Stimulated activated CD4-positive, alpha-beta T cell treated with anti-CD3 and anti-CD28 coated beads, Interleukin-12 subunit alpha, Interleukin-12 subunit beta, amount 100 ng/mL, for 4 hours (primary cell): ENCODE data around the gene SLC15A1.
A peak's percentile ranks its signal among the peaks of the same experiment; 100 is the strongest.

Source experiments
- DNase-seq: peaks from one replicate; pipeline ENCODE4 v3.0.0-alpha.2; 2020

The SLC15A1 gene

GRCh38 chr13:98690348-98691022, 62.0 kb downstream of the SLC15A1 start:
- no peak for DNase-seq

- no peak for DNase-seq
These were observed 63.0 kb downstream of the SLC15A1 start for GRCh38 chr13:98689347-98689968.

- no peak for DNase-seq
These were observed 64.1 kb downstream of the SLC15A1 start for GRCh38 chr13:98688373-98688772.

GRCh38 chr13:98687319-98687718, 65.2 kb downstream of the SLC15A1 start:
- DNase-seq = no peak

- no peak for DNase-seq
These were observed 66.2 kb downstream of the SLC15A1 start for GRCh38 chr13:98686270-98686669.

- no peak for DNase-seq
These were observed 67.3 kb downstream of the SLC15A1 start for GRCh38 chr13:98685146-98685545.

GRCh38 chr13:98681049-98681448, 71.4 kb downstream of the SLC15A1 start:
- no peak for DNase-seq

- DNase-seq = no peak
These were observed 73.7 kb downstream of the SLC15A1 start for GRCh38 chr13:98678741-98679140.

GRCh38 chr13:98677398-98677797, 75.1 kb downstream of the SLC15A1 start:
- DNase-seq = no peak

GRCh38 chr13:98676239-98676638, 76.2 kb downstream of the SLC15A1 start:
- no peak for DNase-seq

GRCh38 chr13:98675837-98676236, 76.6 kb downstream of the SLC15A1 start:
- no peak for DNase-seq

GRCh38 chr13:98675066-98675465, 77.4 kb downstream of the SLC15A1 start:
- DNase-seq = no peak

GRCh38 chr13:98672947-98673613, 79.4 kb downstream of the SLC15A1 start:
- DNase-seq = peak; percentile 31

GRCh38 chr13:98668155-98668554, 84.3 kb downstream of the SLC15A1 start:
- DNase-seq = no peak

GRCh38 chr13:98665638-98665995, 86.9 kb downstream of the SLC15A1 start:
- no peak for DNase-seq

- no peak for DNase-seq
These were observed 87.4 kb downstream of the SLC15A1 start for GRCh38 chr13:98664924-98665637.

GRCh38 chr13:98664510-98664909, 88.0 kb downstream of the SLC15A1 start:
- DNase-seq = no peak

GRCh38 chr13:98664047-98664446, 88.4 kb downstream of the SLC15A1 start:
- peak; percentile 55 for DNase-seq

GRCh38 chr13:98658131-98658530, 94.3 kb downstream of the SLC15A1 start:
- DNase-seq = no peak

- DNase-seq = no peak
These were observed 94.9 kb downstream of the SLC15A1 start for GRCh38 chr13:98657506-98658085.

GRCh38 chr13:98656223-98656622, 96.2 kb downstream of the SLC15A1 start:
- DNase-seq = no peak

GRCh38 chr13:98653463-98653985, 98.9 kb downstream of the SLC15A1 start:
- DNase-seq = peak; percentile 71
